ENCODE measurements around the gene ABCB8.

ABCB8 gene

DNA sequence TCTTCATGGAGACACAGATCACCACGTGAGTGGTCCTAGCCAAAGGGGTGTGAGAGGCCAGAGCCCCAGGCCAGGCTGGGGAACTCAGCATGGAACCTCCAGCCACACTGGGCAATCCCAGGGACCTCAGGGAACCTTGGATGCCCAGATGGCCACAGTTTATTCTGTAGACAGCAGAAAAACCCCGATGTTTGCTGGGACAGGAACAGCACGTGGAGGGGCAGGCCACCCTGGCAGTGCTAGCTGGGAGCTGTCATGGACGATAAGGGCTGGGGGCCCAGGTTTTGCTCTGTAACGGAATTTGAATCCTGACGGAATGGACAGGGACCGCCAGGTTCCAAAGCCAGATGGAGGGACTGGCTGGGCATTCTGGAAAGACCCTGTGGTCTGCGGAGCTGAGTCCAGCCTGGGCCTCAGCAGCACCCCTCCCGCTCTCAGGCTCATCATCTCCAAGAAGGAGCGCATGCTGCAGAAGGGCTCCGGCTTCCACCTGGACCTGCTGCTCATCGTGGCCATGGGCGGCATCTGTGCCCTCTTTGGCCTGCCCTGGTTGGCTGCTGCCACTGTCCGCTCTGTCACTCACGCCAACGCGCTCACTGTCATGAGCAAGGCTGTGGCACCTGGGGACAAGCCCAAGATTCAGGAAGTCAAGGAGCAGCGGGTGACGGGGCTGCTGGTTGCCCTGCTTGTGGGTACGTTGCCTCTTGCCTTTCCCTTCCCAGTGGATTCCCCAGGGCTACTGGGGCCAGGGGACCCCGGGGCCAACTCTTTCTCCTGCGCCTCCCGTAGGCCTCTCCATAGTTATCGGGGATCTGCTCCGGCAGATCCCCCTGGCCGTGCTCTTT is 46.8 kb downstream of the ABCB8 start:
- no peak for DNase-seq (ENCODE audit: low spot score)

DNA sequence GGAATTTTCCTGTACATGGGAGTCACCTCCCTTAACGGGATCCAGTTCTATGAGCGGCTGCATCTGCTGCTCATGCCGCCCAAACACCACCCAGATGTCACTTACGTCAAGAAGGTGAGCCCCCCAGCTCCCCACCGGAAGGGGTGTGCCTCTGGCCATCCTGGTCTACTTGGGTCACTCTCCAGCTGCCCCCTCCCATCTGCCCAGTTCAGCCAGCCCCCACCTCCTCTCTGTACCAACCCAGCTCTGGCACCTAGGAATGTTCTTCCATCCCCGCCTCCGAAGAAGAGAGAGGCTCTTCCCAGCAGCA is 47.4 kb downstream of the ABCB8 start:
- DNase-seq (ENCODE audit: low spot score): no peak

DNA sequence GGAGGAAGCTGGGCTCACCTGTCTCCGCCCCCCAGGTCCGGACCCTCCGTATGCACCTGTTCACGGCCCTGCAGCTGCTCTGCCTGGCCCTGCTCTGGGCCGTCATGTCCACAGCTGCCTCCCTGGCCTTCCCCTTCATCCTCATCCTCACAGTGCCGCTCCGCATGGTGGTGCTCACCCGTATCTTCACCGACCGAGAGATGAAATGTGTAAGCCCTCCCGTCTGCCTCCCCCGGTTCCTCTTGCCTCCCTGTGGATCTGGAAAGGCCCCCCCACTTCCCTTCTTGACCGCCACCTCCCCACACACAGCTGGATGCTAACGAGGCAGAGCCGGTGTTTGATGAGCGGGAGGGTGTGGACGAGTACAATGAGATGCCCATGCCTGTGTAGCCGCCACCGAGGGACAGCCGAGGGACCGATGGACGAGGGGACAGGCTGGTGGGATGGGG is 47.8 kb downstream of the ABCB8 start:
- no peak for DNase-seq (ENCODE audit: low spot score)

DNA sequence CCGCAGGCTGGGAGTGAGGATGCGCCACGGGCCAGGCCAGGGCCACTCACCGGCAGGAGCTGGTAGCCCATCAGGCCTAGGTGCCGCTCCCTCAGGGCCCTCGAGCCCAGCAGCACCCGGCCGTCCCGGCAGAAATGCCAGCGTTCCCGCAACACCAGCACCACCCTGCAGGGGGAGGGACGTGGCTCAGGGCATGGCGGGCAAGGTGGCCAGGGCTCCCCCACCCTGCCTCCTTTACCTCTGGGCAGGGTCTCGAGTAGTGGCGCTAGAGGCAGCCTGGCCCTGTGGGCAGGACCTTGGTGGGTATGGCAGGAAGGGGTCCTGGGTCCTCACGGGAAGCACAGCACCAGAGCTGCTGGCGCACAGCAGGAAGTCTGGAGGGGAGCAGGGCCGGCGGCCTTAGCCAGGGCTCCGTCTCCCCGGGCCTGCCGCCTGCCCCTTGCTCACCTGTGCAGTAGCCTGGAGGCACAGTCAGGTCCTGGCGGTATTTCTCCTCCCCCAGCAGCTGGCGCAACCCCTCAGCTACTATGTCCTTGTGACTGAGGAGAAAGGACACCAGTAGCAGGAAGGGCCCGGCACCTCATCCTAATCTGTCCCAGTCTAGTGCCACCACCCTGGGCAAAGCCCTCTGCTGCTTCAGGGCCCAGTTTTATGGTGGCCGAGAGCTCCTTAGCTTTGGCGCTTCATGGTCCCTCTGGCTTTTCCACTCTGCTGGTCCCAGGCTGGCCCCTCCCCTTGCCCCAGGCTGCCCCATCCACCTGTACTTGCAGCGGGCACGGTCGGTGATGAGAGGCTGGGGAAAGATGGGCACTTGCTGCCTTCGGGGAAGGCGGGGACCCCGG is 48.8 kb downstream of the ABCB8 start:
- peak; percentile 36 for DNase-seq (ENCODE audit: low spot score)

GRCh38 chr7:151077705-151078232 is 49.5 kb downstream of the ABCB8 start:
- no peak for DNase-seq (ENCODE audit: low spot score)

GRCh38 chr7:151078233-151079040 is 50.2 kb downstream of the ABCB8 start:
- DNase-seq (ENCODE audit: low spot score): peak; percentile 25

DNA sequence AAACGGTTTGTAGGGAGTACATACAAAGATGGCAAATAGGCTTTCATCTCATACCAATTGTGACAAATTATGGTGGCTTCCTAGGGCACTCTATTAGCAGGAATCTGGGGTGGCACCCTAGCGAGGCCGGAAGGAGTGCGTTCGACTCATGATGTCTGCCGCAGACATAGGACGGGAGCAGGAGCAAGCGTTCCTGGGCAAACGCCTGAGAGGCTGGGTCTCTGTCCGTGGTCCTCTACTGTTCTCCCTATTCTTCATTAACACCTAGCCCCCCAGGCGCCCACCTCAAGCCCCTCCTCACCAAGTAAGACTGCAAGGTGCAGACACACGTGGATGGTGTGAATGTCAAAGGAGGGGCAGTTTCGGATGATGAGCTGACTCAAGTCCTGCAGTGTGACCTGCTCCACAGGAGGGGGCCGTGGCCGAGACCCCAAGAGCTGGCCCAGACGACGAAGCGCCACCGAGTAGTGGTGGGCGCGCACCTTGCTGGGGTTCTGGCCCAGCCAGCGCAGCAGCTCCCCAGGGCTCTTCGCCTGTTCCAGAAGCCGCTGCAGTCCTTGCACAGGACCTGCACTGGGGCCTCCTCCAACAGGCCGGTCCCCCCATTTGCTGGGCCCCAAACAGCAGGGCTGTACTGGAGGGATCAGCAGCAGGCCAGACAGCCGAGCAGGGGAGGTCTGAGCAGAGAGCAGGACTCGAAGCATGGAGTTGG is 51.1 kb downstream of the ABCB8 start:
- DNase-seq (ENCODE audit: low spot score): no peak

- DNase-seq (ENCODE audit: low spot score): peak; percentile 26
Measured at GRCh38 chr7:151080067-151080521, 51.8 kb downstream of the ABCB8 start.

DNA sequence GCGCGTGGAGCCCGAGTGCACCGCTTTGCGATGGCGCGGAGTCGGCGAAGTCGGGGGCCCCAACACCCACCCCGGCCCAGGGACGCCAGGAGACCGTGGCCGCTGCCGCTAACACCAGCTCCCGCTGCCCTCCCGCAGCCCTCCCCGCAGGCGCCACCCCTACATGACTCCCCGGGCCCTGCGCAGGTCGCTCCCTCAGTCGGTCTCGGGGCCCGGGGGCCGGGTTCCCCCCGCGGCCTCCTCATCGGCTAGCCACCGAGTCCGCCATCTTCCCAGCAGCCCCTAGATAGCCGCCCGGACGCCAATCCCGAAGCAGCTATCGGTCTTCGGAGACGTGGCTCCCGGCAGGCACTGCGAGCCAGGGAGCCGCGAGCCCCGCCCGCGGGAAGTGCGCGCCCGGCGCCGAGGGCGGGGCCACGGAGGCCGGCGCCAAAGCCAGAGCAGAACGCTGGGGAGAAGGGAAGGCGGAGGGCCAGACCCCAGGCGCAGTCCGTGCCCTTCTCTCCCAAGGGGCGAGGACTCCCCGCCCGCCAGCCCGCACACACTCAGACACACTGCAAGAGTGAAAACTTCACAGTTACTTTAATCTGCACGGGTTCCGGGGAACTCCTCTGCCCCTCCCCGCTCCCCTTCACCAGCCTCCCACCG is 52.4 kb downstream of the ABCB8 start, which contains the start of gene FASTK:
FASTK (minus strand) TSS at position 288 of the 648 bp plus-strand sequence; CDS start at position 245, 43 bp downstream.
- peak; percentile 95 for DNase-seq (ENCODE audit: low spot score)

- DNase-seq (ENCODE audit: low spot score): peak; percentile 40
Measured at GRCh38 chr7:151081170-151082101, 53.2 kb downstream of the ABCB8 start.

DNA sequence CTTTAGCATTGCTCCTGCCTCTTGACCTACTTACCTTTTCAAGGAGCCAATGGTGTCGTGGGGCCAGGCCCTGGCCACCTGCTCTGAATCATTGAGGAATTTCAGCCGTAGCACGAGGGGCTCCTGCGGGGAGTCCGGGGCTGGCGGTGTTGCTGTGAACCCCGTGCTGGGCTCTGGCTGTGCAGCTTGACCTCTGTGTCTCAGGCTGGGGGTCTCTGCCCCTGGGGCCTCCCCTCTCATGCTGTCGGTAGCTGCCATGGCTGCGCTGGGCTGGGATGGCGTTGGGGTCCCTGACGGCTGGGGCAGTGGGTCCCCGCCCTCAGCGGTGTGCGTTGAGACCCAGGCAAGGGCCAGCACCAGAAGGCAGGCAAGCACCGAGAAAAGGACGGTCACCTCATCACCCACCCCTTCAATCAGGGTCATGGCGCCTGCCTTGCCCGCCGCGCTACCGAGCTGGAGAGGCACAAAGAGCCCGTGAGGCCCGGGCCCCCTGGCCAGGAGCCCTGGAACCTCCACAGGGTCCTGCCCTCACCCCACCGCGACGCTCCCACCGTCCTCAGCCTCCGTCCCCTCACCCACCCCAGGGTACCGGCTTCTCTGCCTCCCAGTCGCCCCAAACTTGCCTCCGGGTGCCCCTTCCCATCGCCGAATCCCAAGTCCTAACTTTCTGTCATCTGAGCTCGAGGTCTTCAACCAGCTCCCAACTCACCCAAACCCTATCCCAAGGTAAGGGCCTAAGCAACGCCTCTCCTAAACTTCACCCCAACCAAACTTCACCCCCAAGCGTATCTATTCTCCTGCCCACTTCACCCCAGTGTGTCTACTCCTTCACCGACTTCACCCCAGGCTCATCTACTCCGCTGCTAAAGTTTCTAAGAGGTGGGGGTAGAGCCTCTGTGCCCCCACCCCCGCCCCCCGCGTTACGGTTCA is 54.2 kb downstream of the ABCB8 start:
- no peak for DNase-seq (ENCODE audit: low spot score)

DNA sequence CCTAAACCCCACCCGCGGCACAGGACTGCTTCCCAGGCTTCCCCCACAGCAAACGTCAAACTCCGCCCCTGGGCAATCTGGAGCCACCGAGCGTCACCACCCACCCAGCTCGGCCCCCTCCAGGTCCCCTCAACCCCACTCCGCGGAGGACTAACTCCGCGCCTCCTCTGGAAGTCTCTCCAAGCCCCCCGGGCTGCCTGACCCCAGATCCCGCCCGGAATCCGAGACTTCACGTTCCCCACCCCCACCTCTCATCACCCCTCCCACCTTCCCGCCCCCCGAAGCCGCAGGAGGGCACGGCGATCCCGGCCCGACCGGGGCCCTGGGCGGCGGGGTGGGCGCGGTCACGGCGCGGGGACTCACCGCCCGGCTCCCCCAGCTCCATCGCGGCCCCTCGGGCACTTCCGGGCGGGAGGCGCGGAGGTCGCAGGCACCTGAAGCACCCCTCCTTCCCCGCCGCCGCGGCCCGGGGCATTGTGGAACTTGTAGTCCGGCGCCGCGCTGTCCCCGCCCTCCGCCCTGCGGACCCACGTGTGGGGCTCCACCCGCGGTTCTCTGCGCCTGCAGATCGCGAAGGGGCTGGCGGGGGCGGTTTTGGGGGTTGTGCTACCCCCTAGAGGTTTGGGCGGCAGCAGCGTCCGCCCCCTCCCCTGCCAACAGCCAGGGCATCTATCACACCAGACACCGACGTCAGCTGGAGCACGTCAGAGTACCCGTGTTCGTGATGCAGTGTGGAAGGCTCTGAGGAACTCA is 55.0 kb downstream of the ABCB8 start, which contains the start of gene TMUB1:
TMUB1 (minus strand) TSS at position 423 of the 753 bp plus-strand sequence. CDS start 930 bp downstream, outside the sequence.
- DNase-seq (ENCODE audit: low spot score): peak; percentile 68

DNA sequence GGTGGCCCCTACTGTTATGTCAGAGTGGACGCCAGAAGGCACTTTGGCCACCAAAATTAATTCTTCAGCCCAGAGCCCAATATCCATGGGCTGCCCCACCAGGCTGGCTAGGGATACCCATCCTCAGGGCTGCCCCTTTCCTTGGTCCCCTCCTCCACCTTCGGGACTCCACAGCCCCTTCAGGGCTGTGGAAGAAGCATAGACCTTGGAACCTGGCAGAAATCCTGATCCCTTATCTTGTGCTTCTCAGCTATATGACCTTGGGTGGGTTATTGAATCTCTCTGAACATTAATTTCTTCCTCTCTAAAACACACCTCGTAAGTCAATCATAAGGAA is 55.5 kb downstream of the ABCB8 start:
- no peak for DNase-seq (ENCODE audit: low spot score)

DNA sequence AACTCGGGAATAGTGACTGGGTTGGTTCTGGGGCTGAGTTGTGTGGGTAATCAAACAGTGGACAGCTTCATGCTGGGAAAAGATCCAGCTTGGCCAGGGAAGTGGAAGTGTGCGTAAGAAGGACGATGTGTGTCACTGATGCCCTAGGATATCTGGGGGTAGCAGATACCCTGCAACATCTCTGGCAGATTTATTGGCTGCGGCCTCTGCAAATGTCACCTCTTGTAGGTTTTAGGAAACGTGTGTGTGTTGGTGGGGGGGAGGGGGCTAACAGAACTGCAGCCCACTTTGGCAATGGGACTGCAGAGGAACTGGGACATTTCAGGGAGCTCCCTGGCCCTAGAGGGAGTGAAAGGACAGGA is 57.1 kb downstream of the ABCB8 start:
- DNase-seq (ENCODE audit: low spot score): no peak

DNA sequence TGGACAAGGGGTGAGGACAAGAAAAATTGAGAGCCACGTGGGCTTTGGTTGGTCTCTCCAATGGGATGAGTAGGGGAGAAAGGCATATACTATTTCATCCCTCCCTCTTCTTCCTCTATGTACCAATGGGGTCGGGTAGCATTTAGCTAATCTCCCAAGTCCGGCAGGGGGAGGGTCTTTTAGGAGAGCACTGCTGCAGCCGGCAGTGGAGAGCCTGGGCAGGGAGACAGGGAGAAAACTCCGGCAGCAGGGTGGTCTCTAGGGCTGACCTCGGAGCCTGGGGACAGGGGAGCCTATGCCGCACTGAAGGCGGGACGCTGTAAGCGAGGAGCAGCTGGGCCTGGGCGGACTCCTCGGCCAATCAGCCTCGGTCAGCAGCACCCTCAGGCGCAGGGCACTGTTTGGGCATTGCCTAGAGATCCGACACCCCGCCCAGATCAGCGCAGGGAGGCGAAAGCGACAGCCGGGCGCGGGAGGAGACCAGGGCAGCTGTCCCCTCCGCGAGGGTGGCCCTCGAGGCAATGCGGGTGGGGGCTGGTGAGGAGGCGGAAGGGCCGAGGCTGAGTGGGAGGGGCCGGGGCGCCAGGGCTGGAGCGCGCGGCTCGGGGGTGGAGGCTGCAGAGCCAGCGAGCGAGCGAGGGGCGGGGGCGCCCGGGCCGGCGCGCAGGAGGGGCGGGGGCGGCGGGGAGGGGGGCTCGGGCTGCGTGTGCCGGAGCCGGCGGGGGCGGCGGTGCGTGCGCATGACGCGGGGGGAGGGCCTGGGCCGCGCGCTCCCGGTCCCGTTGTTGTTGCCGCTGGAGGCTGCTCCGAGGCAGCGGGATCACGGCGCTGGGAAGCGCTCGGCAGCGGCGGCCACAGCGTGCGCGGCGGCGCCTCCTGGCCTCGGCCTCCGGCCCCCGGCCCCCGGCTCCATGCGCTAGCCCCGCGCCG is 57.7 kb downstream of the ABCB8 start, which contains the start of gene AGAP3:
AGAP3 (plus strand) TSS at position 785 of the 930 bp plus-strand sequence. CDS start 267 bp downstream, outside the sequence.
- DNase-seq (ENCODE audit: low spot score): peak; percentile 95

DNA sequence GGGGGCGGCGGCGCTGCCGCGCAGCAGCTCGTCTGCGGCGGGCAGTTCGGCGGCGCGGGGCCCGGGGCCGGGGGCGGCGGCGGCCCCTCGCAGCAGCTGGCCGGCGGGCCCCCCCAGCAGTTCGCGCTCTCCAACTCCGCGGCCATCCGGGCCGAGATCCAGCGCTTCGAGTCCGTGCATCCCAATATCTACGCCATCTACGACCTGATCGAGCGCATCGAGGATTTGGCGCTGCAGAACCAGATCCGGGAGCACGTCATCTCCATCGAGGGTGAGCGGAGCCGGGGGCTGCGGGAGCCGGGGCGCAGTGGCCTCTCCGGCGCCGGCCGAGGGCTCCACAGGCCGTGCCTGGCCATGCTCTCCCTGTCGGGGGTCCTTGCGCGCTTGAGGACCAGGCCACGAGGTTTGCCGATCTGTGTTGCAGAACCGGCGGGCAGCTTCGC is 58.6 kb downstream of the ABCB8 start:
- peak; percentile 26 for DNase-seq (ENCODE audit: low spot score)
